Measurements from ENCODE around the gene ABCB6.
"Not testable (repeated sequence)": the region's sequence is repeated elsewhere in the genome, so short reads cannot be mapped to it uniquely, and the experiment has no call there.

Gene ABCB6

GRCh38 chr2:219218732-219219701, at the start of gene ABCB6:
ABCB6 (minus strand) TSS chr2:219218958; CDS start chr2:219218673, 285 bp downstream.
- DNase-seq (ENCODE audit: low read depth in 3 of 3) = peak; percentile 69 to 93 (median 85)

GRCh38 chr2:219268294-219268693, 49.5 kb upstream of the ABCB6 start:
- no peak for DNase-seq (ENCODE audit: low read depth in 3 of 3)

- no peak for DNase-seq (ENCODE audit: low read depth in 3 of 3)
Observed at GRCh38 chr2:219266886-219267285, 48.1 kb upstream of the ABCB6 start.

- no peak for DNase-seq (ENCODE audit: low read depth in 3 of 3)
Observed at GRCh38 chr2:219266232-219266631, 47.5 kb upstream of the ABCB6 start.

GRCh38 chr2:219261024-219261855, 42.5 kb upstream of the ABCB6 start:
- DNase-seq (ENCODE audit: low read depth in 3 of 3) = no peak

- not testable (repeated sequence) for DNase-seq (ENCODE audit: low read depth in 3 of 3)
Observed at GRCh38 chr2:219258942-219259341, 40.2 kb upstream of the ABCB6 start.

GRCh38 chr2:219254590-219255201, 35.9 kb upstream of the ABCB6 start:
- no peak for DNase-seq (ENCODE audit: low read depth in 3 of 3)

- DNase-seq (ENCODE audit: low read depth in 3 of 3) = peak; percentile 77 to 87 (median 81)
Observed at GRCh38 chr2:219253753-219254589, 35.2 kb upstream of the ABCB6 start, which contains the start of gene TUBA4A. TUBA4A (minus strand) TSS chr2:219253918; CDS start chr2:219253858, 60 bp downstream.

GRCh38 chr2:219252900-219253752, 34.4 kb upstream of the ABCB6 start, which contains the start of gene TUBA4B:
TUBA4B (plus strand) TSS chr2:219253243; CDS start chr2:219253408, 165 bp downstream.
- peak in 1 of 3 donors; percentile 43 for DNase-seq (ENCODE audit: low read depth in 3 of 3)

GRCh38 chr2:219252570-219252899, 33.8 kb upstream of the ABCB6 start:
- no peak for DNase-seq (ENCODE audit: low read depth in 3 of 3)

- no peak for DNase-seq (ENCODE audit: low read depth in 3 of 3)
Observed at GRCh38 chr2:219252084-219252483, 33.3 kb upstream of the ABCB6 start.

GRCh38 chr2:219251656-219252055, 32.9 kb upstream of the ABCB6 start:
- DNase-seq (ENCODE audit: low read depth in 3 of 3) = no peak

GRCh38 chr2:219250049-219250781, 31.5 kb upstream of the ABCB6 start:
- no peak for DNase-seq (ENCODE audit: low read depth in 3 of 3)

GRCh38 chr2:219249203-219249980, 30.6 kb upstream of the ABCB6 start:
- no peak for DNase-seq (ENCODE audit: low read depth in 3 of 3)

- no peak for DNase-seq (ENCODE audit: low read depth in 3 of 3)
Observed at GRCh38 chr2:219248845-219249202, 30.1 kb upstream of the ABCB6 start.

- DNase-seq (ENCODE audit: low read depth in 3 of 3) = peak in 2 of 3 donors; percentile 44 to 55
Observed at GRCh38 chr2:219247678-219248642, 29.2 kb upstream of the ABCB6 start.

- no peak for DNase-seq (ENCODE audit: low read depth in 3 of 3)
Observed at GRCh38 chr2:219246559-219246958, 27.8 kb upstream of the ABCB6 start.

- no peak for DNase-seq (ENCODE audit: low read depth in 3 of 3)
Observed at GRCh38 chr2:219245899-219246230, 27.1 kb upstream of the ABCB6 start.

Data from stimulated activated CD4-positive, alpha-beta T cell treated with anti-CD3 and anti-CD28 coated beads, TNF-alpha, amount 100 ng/mL, for 48 hours (primary cell).